ENCODE results near the gene PRRT1.

GRCh38 chr6:32107406-32107805 is 44.3 kb downstream of the PRRT1 start:
- TF ChIP-seq, protein P1, sequence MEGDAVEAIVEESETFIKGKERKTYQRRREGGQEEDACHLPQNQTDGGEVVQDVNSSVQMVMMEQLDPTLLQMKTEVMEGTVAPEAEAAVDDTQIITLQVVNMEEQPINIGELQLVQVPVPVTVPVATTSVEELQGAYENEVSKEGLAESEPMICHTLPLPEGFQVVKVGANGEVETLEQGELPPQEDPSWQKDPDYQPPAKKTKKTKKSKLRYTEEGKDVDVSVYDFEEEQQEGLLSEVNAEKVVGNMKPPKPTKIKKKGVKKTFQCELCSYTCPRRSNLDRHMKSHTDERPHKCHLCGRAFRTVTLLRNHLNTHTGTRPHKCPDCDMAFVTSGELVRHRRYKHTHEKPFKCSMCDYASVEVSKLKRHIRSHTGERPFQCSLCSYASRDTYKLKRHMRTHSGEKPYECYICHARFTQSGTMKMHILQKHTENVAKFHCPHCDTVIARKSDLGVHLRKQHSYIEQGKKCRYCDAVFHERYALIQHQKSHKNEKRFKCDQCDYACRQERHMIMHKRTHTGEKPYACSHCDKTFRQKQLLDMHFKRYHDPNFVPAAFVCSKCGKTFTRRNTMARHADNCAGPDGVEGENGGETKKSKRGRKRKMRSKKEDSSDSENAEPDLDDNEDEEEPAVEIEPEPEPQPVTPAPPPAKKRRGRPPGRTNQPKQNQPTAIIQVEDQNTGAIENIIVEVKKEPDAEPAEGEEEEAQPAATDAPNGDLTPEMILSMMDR (IDR thresholded peaks at IDR 0.05) = no peak
- no peak for TF ChIP-seq EZH2 (IDR thresholded peaks at IDR 0.05)
